Vagina (tissue), 2 donors: ENCODE measurements around the gene NLRP3. TPM values are rescaled to one million over a fixed set of nuclear protein-coding genes. Genes with fewer than 3 reads are reported as not detected.

ENCODE experiments used
- DNase-seq, 2 donors: peaks; one replicate each; pipeline ENCODE4 v3.0.0-alpha.2; 2017; ENCODE audit errors: extremely low spot score in 2 of 2
- H3K27ac ChIP-seq: fragments of 200-600 bp; sonication (generic); one replicate; pipeline ENCODE4 v1.5.1; 2019
- H3K27me3 ChIP-seq: fragments of 200-600 bp; sonication (generic); one replicate; pipeline ENCODE4 v1.5.1; 2019
- H3K36me3 ChIP-seq, 2 donors: fragments of 200-600 bp; sonication (generic); one replicate each; pipeline ENCODE4 v1.5.1; 2017 to 2019
- H3K4me1 ChIP-seq: fragments of 200-600 bp; sonication (generic); one replicate; pipeline ENCODE4 v1.5.1; 2019
- H3K4me3 ChIP-seq, 2 donors: fragments of 200-600 bp; sonication (generic); 1 replicate in 1 of 2; 2 replicates in 1 of 2; pipeline ENCODE4 v1.5.1; 2016 to 2019
- H3K9me3 ChIP-seq: fragments of 200-600 bp; sonication (generic); one replicate; pipeline ENCODE4 v1.5.1; 2019
- CTCF ChIP-seq, 3 experiments: fragments of 450-650 bp in 2 of 3; fragments of 200-600 bp in 1 of 3; sonication (generic) in 1 of 3; IDR thresholded peaks; one replicate each; pipeline ENCODE4 v1.5.1; 2017 to 2019; ENCODE audit warnings: antibody characterized with exemption in 3 of 3, mild to moderate bottlenecking in 2 of 3, moderate library complexity in 2 of 3
- POLR2A ChIP-seq, 2 donors: fragments of 450-650 bp; IDR thresholded peaks; one replicate each; pipeline ENCODE4 v1.6.1; 2017; ENCODE audit warnings: antibody characterized with exemption in 2 of 2, mild to moderate bottlenecking in 2 of 2, moderate library complexity in 2 of 2
- POLR2AphosphoS5 ChIP-seq, 2 donors: sonication (generic); formaldehyde crosslinking; IDR thresholded peaks; one replicate each; pipeline ENCODE4 v1.9.0; 2017; ENCODE audit warnings: antibody characterized with exemption in 2 of 2, mild to moderate bottlenecking in 2 of 2, low read depth in 1 of 2; ENCODE audit not compliant: insufficient read depth in 1 of 2
- intact Hi-C: fragments of 100-400 bp; cut with DNase I; formaldehyde crosslinking; loops from one replicate; pipeline ENCODE4 v1.15.1; 2023
- total RNA-seq: library from RNA; depleted of rRNA; stranded (reverse); fragments of >200 nt; gene quantifications from one replicate; pipeline ENCODE4 v1.2.3, GENCODE V29; 2016

NLRP3 gene
- total RNA-seq, 1 donor from 2014 or later, result 1.7 TPM

DNA sequence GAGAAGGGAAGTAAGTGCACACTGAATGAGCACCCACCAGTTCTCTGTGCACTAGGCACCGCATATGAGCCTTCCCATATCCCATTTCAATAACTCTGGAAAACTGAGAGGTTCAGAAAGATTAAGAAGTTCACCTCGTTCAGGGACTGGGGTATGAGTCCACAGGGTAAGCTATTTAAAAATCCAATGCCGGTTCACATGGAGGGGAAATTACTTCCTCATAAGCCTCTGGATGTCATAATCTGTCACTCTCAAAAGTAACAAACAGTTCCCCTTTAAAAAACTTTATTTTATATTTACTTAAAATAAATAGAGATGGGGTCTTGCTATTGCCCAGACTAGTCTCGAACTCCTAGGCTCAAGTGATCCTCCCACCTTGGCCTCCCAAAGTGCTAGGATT is 40.0 kb downstream of the NLRP3 start:
- no peaks in the 10 kb centered on the region for H3K9me3 ChIP-seq
- DNase-seq, result no peak
- H3K4me3 ChIP-seq, result no peak overlapping the region
- no peaks in the 10 kb centered on the region for H3K36me3 ChIP-seq
- H3K27me3 ChIP-seq, result no peaks in the 10 kb centered on the region
- no peak overlapping the region for H3K27ac ChIP-seq
- no peaks in the 10 kb centered on the region for H3K4me1 ChIP-seq
- TF ChIP-seq CTCF (IDR thresholded peaks at IDR 0.05) (no peak), POLR2AphosphoS5 (IDR thresholded peaks at IDR 0.05; ENCODE audit: insufficient read depth in 1 of 2, low read depth in 1 of 2) (no peak), POLR2A (IDR thresholded peaks at IDR 0.05) (no peak)
- intact Hi-C loops, result no loop called here

- no peaks in the 10 kb centered on the region for H3K27me3 ChIP-seq
- no peaks in the 10 kb centered on the region for H3K4me1 ChIP-seq
- H3K9me3 ChIP-seq, result no peaks in the 10 kb centered on the region
- no peak for DNase-seq
- no peak overlapping the region for H3K27ac ChIP-seq
- H3K4me3 ChIP-seq, result no peak overlapping the region
- H3K36me3 ChIP-seq, result no peaks in the 10 kb centered on the region
- no peak for TF ChIP-seq POLR2AphosphoS5 (IDR thresholded peaks at IDR 0.05; ENCODE audit: insufficient read depth in 1 of 2, low read depth in 1 of 2)
- TF ChIP-seq POLR2A (IDR thresholded peaks at IDR 0.05), result no peak
- TF ChIP-seq CTCF (IDR thresholded peaks at IDR 0.05), result no peak
- intact Hi-C loops, result no loop called here
Measured at GRCh38 chr1:247456914-247457639, 41.1 kb downstream of the NLRP3 start.

- no peak for DNase-seq
- H3K27me3 ChIP-seq, result no peaks in the 10 kb centered on the region
- no peak overlapping the region for H3K4me3 ChIP-seq
- H3K4me1 ChIP-seq, result no peaks in the 10 kb centered on the region
- TF ChIP-seq CTCF (IDR thresholded peaks at IDR 0.05) (no peak), POLR2A (IDR thresholded peaks at IDR 0.05) (no peak), POLR2AphosphoS5 (IDR thresholded peaks at IDR 0.05; ENCODE audit: insufficient read depth in 1 of 2, low read depth in 1 of 2) (no peak)
- intact Hi-C loops, result no loop called here
- H3K36me3 ChIP-seq, result no peaks in the 10 kb centered on the region
- no peaks in the 10 kb centered on the region for H3K9me3 ChIP-seq
- H3K27ac ChIP-seq, result no peak overlapping the region
Measured at GRCh38 chr1:247459507-247459906, 43.5 kb downstream of the NLRP3 start.

DNA sequence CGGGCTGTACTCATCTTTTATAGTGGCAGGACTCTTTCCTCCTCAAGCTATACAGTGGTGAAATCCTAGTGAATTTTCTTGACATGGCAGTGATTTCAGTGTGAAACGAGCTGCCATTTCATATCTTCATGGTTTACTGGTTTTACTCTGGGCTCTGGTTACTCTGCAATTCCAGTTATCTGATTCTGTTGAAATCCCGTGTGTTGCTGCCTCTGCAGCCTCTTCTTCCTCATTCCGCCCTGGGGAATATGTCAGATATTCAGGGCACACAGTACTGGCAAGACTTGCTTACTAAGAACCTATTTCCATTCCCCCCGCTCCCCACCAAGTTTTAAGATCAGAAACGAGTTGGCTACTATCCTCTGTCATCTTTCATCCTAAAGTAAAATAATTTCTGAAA is 49.8 kb downstream of the NLRP3 start:
- Histone ChIP-seq H3K27ac (no peak overlapping the region), H3K9me3 (no peaks in the 10 kb centered on the region)
- no peak for TF ChIP-seq CTCF (IDR thresholded peaks at IDR 0.05)
- TF ChIP-seq POLR2A (IDR thresholded peaks at IDR 0.05), result no peak
- TF ChIP-seq POLR2AphosphoS5 (IDR thresholded peaks at IDR 0.05; ENCODE audit: insufficient read depth in 1 of 2, low read depth in 1 of 2), result no peak

DNA sequence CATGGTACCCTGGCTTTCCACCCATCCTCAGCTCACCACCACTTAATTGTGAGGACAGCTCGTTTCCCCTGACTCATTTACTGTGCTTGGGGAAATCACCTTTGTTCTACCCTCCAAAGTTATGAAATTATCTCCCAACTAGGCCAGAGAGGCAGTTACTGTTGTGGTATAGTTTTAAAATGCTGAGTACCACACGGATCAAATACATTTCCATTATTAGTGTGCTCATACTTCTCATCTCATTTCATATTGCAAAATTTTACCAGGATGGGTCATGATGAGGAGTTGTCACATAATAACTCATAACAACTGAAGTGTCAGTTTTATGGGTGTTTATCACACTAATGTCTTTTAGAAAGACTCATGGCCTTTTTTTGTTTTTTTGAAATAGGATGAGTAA is 51.2 kb downstream of the NLRP3 start:
- Histone ChIP-seq H3K4me3 (no peak overlapping the region), H3K27ac (no peak overlapping the region), H3K4me1 (no peaks in the 10 kb centered on the region), H3K9me3 (no peaks in the 10 kb centered on the region), H3K27me3 (no peaks in the 10 kb centered on the region), H3K36me3 (no peaks in the 10 kb centered on the region)
- TF ChIP-seq POLR2A (IDR thresholded peaks at IDR 0.05) (no peak), CTCF (IDR thresholded peaks at IDR 0.05) (no peak), POLR2AphosphoS5 (IDR thresholded peaks at IDR 0.05; ENCODE audit: insufficient read depth in 1 of 2, low read depth in 1 of 2) (no peak)
- intact Hi-C loops, result no loop called here
- DNase-seq, result no peak

More for the DNA sequence above, 49.8 kb downstream of the NLRP3 start:
- Histone ChIP-seq H3K4me3 (no peak overlapping the region), H3K36me3 (no peaks in the 10 kb centered on the region), H3K4me1 (no peaks in the 10 kb centered on the region), H3K27me3 (no peaks in the 10 kb centered on the region)
- no peak for DNase-seq
- intact Hi-C loops, result no loop called here
